Measurements from ENCODE around the gene KCNT1. TPM values are rescaled to one million over a fixed set of nuclear protein-coding genes. Genes with fewer than 3 reads are reported as not detected.

Gene KCNT1
- total RNA-seq, 1 experiment from 2014 or later = 0.09 TPM

GRCh38 chr9:135673941-135674340 lies 28.0 kb upstream of the KCNT1 start:
- Mint-ChIP-seq H3K27me3 (ENCODE audit: insufficient read depth, unreplicated experiment) (no peaks in the 10 kb centered on the region), H3K4me3 (ENCODE audit: unreplicated experiment) (no peak overlapping the region), H3K4me1 (ENCODE audit: low read depth, unreplicated experiment) (no peaks in the 10 kb centered on the region), H3K9me3 (ENCODE audit: unreplicated experiment) (peaks cover 3% of the 10 kb centered on the region), H3K27ac (ENCODE audit: unreplicated experiment) (no peak overlapping the region), H3K36me3 (ENCODE audit: insufficient read depth, unreplicated experiment) (no peaks in the 10 kb centered on the region)
- CTCF ChIA-PET = interaction anchor here (0.6 kb wide), 1 partner anchor 674 kb away, joined by 3 read pairs; no protein-coding TSS in a partner anchor
- Histone ChIP-seq H3K4me1 (no peaks in the 10 kb centered on the region), H3K36me3 (ENCODE audit: control insufficient read depth, insufficient read depth, low read length) (no peaks in the 10 kb centered on the region), H3K4me3 (ENCODE audit: low read depth, low read length) (no peak overlapping the region), H3K27me3 (replicated peaks; ENCODE audit: control insufficient read depth, insufficient read depth, low read length) (no peaks in the 10 kb centered on the region), H3K9me3 (no peaks in the 10 kb centered on the region)
- POLR2A ChIA-PET = no interaction called here
- intact Hi-C loops (cut with micrococcal nuclease; ENCODE audit: unreplicated experiment) = no loop called here
- DNase-seq = no peak
- no peak for TF ChIP-seq CTCF (IDR thresholded peaks at IDR 0.05; ENCODE audit: insufficient read depth in 1 of 2, low read depth in 1 of 2, low read length in 1 of 2, severe bottlenecking in 1 of 2, unreplicated experiment in 1 of 2)
- no TSS peak for BruUV-seq (replicated peaks)

- no peaks in the 10 kb centered on the region for H3K36me3 ChIP-seq (ENCODE audit: control insufficient read depth, insufficient read depth, low read length)
- no peaks in the 10 kb centered on the region for H3K9me3 ChIP-seq
- Mint-ChIP-seq H3K4me1 (ENCODE audit: low read depth, unreplicated experiment) (no peaks in the 10 kb centered on the region), H3K27ac (ENCODE audit: unreplicated experiment) (no peak overlapping the region), H3K9me3 (ENCODE audit: unreplicated experiment) (no peaks in the 10 kb centered on the region), H3K4me3 (ENCODE audit: unreplicated experiment) (no peak overlapping the region), H3K36me3 (ENCODE audit: insufficient read depth, unreplicated experiment) (no peaks in the 10 kb centered on the region), H3K27me3 (ENCODE audit: insufficient read depth, unreplicated experiment) (no peaks in the 10 kb centered on the region)
- H3K4me1 ChIP-seq = no peaks in the 10 kb centered on the region
- ChIA-PET CTCF (no interaction called here), POLR2A (no interaction called here)
- no peak overlapping the region for H3K4me3 ChIP-seq (ENCODE audit: low read depth, low read length)
- BruUV-seq (replicated peaks) = no TSS peak
- intact Hi-C loops (cut with micrococcal nuclease; ENCODE audit: unreplicated experiment) = no loop called here
- no peak for DNase-seq
- TF ChIP-seq CTCF (IDR thresholded peaks at IDR 0.05; ENCODE audit: insufficient read depth in 1 of 2, low read depth in 1 of 2, low read length in 1 of 2, severe bottlenecking in 1 of 2, unreplicated experiment in 1 of 2) = no peak
- H3K27me3 ChIP-seq (replicated peaks; ENCODE audit: control insufficient read depth, insufficient read depth, low read length) = no peaks in the 10 kb centered on the region
Observed at GRCh38 chr9:135674977-135675376, 27.0 kb upstream of the KCNT1 start.

- no peaks in the 10 kb centered on the region for H3K9me3 Mint-ChIP-seq (ENCODE audit: unreplicated experiment)
- peaks cover 2% of the 10 kb centered on the region for H3K27me3 Mint-ChIP-seq (ENCODE audit: insufficient read depth, unreplicated experiment)
- no TSS peak for BruUV-seq (replicated peaks)
- Histone ChIP-seq H3K4me3 (ENCODE audit: low read depth, low read length) (no peak overlapping the region), H3K4me1 (no peaks in the 10 kb centered on the region), H3K36me3 (ENCODE audit: control insufficient read depth, insufficient read depth, low read length) (no peaks in the 10 kb centered on the region), H3K9me3 (no peaks in the 10 kb centered on the region), H3K27me3 (replicated peaks; ENCODE audit: control insufficient read depth, insufficient read depth, low read length) (no peaks in the 10 kb centered on the region)
- no peak for DNase-seq
- TF ChIP-seq CTCF (IDR thresholded peaks at IDR 0.05; ENCODE audit: insufficient read depth in 1 of 2, low read depth in 1 of 2, low read length in 1 of 2, severe bottlenecking in 1 of 2, unreplicated experiment in 1 of 2) = no peak
- no peaks in the 10 kb centered on the region for H3K36me3 Mint-ChIP-seq (ENCODE audit: insufficient read depth, unreplicated experiment)
- ChIA-PET CTCF (no interaction called here), POLR2A (no interaction called here)
- H3K4me3 Mint-ChIP-seq (ENCODE audit: unreplicated experiment) = no peak overlapping the region
- no peaks in the 10 kb centered on the region for H3K4me1 Mint-ChIP-seq (ENCODE audit: low read depth, unreplicated experiment)
- H3K27ac Mint-ChIP-seq (ENCODE audit: unreplicated experiment) = no peak overlapping the region
- intact Hi-C loops (cut with micrococcal nuclease; ENCODE audit: unreplicated experiment) = no loop called here
Observed at GRCh38 chr9:135676891-135677290, 25.1 kb upstream of the KCNT1 start.
